ENCODE data around the gene TSHR.
"Not testable (repeated sequence)": the region's sequence is repeated elsewhere in the genome, so short reads cannot be mapped to it uniquely, and the experiment has no call there.

TSHR gene

DNA sequence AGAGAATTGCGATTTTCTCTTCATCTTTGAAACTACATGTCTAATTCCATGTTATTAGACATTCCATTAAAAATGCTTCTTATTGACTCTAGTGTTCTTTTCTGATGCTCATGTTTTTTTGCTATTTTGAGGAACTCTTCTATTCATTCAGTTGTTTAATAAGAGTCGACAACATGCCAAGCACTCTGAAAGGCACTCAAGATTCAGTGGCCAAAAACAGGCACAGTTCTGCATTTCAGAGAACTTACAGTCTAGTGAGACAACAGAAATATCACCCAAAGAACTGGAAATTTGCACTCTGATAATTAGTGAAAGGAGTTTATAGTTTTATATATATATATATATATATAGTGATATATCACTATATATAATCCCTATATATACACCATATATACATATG is 111.7 kb downstream of the TSHR start:
- no peak for DNase-seq

DNA sequence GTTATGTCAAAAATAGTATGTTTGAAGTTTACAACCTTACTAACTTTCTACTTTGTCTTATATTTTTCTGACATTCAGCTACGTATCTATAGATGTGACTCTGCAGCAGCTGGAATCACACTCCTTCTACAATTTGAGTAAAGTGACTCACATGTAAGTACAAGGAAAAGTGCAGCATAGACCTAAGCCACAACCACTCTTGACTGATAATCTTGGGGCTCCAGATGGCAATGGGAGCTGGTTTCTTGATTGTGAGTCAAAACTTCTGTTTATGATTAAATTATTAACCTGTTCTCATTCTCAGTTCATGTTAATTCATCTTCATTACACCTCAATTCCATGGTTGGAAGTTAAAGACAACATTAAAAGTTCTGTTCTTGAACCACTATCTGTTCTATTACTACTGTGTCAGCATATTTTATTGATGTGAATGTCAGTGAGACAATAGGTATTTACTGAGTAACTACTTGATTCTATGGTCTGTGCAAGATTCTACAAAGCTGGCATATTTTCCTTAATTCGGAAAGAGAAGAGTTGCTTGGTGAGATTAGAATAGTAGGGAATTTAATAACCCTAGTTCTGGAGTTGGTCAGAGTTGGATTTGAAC is 112.9 kb downstream of the TSHR start:
- DNase-seq, result no peak

DNA sequence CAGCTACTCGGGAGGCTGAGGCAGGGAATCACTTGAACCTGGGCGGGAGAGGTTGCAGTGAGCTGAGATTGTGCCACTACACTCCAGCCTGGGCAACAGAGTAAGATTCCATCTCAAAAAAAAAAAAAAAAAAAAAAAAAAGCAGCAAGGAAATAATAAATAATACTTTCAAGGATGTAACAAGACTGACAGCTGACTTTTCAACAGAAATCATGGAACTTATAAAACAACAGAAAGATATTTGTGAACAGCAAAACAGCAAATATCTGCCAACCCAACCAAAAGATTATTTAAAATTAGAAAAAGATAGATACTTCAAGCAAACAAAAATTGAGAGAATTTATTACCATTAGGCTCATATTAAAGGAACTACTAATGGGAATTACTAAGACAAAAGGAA is 115.1 kb downstream of the TSHR start:
- no peak for DNase-seq

DNA sequence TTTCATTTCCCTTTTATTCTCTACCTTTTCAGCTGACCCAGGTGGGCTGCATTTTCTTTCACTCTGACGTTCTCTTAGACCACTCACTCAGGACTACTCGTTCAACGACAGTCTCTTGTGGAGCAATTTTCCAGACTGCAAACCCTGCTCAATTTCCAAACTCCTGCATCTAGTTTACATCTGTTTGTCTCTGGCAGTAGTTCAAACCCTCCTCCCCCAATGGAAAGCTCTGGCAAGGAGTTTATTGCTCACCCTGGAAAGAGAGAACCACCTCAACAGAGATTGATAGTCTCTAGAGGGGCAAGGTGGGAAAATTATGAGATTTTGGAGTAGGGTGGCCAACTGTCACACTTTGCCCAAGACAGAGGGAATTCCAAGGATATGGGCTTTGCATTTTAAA is 130.2 kb downstream of the TSHR start:
- DNase-seq, result no peak

DNA sequence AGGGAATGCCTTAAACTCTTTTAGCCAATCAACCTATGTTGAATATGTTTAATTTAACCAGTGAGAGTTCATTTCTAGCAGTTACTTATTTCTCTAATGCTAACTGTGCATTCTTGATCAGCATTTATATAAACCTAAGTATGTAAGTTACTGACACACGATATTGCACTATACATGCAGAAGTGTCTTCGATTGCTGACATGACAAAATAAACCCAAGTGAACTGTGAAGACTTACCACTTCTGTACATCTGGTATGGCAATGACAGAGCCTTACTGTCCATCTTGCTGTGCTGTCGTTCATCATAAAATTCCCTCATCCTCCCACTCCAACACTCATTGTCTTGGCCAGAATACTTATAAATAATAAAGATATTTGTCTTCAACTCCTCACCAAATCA is 131.8 kb downstream of the TSHR start:
- no peak for DNase-seq

DNA sequence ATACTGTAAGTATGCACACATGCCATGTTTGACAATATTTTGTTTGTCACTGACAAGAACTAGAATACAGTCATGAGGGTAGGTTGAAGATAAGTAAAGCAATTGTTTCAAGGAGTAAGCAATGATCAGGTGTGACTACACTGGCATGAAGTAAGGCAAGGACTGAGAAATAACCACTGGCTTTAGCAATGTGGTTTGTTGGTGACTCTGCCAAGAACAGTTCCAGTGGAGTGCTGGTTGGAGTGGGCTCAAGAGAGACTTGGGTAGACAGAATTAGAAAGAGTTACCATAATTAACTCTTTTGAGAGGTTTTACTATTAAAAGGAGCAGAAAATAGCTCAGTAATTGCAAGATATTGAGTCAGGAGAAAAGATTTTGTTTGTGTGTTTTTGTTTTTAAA is 135.7 kb downstream of the TSHR start:
- no peak for DNase-seq

DNA sequence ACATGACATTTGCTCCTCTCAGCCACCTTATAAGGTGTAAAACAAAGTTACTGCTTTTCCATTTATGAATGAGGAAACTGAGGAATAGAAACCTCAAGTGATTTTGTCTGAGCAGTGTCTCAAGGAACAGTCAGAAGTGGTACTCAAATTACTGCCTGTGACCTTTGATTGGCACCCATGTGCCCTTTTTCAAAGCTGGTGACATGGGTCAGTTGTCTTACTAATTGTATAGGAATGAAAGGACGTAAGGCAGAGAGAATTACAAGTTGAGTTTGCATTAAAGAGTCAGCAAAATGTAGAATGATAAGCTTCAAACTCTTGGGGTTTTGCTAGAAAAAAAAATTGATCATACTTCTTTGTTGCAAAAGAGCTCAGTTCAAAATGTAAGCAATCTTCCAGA is 136.2 kb downstream of the TSHR start:
- DNase-seq, result no peak

DNA sequence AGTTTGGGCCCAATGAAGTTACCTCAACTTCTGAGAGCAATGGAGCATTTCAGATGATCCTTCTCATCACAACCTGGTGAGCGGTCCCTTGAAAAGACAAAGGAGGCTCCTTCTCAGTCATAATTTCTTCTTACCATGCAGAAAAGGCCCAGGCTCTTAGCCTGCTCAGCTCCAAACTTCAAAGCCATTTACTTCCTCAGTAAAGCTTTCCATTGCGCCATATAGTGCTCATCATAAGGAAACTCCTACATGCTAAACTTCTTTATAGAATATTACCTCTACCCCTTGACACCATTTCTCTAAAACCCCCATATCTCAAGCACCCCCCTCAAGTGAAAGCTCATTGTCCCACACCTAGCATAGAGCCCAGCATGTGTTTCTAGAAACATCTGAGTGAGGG is 138.2 kb downstream of the TSHR start:
- DNase-seq, result no peak

DNA sequence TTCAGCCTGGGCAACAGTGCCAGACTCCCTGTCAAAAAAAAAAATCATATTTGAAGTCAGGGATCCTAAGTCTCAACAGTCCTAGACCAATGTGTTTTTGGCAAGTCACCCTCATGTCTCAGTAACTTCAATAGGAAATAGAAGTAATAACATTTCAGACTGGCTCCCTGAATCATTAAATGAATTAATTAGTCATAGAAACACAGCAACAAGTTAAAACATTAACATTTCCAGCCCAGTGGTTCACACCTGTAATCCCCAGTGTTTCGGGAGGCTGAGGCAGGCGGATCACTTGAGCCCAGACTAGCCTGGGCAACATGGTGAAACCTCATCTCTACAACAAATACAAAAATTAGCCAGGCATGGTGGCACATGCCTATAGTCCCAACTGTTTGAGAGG is 140.1 kb downstream of the TSHR start:
- no peak for DNase-seq

DNA sequence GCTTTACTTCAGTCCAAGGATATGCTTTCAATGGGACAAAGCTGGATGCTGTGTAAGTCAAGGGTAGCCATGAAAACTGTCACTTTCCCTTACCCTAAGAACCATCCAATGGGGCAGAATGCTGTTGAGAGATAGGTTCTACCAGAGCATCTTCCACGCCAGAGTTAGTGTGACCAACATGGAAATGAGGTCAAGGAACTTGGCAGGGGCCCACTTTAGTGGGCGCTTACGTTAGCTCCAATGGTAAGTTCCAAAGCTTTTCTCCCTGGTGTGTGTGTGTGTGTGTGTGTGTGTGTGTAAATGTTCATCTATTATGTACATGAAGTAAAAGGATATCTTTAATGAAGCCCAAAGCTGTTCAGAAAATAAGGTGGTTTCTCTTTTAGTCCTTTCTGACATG is 141.2 kb downstream of the TSHR start:
- no peak for DNase-seq

DNA sequence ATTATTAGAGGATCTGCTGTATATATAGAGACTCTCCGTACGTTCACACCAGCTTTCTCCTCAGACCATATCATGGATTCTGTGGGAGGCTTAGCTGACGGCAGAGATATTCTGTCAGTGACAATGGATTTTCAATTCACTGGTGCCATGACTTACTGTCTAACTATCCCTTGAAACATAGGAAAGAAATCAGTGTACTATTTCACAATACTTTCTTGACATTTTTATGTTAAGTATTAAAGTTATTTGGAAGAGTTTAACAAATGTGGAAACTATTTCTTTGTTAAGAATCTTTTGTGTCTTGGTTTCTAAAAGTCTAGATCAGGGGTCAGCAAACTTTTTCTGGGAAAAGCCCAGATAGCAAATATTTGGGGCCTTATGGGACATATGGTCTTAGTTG is 146.8 kb downstream of the TSHR start:
- no peak for DNase-seq

DNA sequence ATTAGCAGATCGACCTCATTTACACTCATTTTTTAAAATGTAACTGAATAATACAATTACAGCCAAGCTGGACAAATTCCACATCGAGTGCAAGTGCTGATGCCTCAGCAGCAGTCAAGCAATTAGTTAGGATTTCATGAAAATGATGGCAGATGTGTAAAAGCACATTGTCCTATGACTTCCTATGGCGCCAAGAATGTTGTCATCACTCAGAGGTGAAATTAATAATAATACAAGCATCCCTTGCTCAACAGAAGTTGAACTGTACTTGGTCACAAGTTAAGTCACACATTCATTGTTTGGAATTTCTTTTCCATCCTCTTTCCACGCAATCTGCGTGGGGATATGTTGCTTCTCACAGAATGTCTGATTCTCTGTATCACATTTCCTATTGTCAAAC is 148.0 kb downstream of the TSHR start:
- DNase-seq, result no peak

DNA sequence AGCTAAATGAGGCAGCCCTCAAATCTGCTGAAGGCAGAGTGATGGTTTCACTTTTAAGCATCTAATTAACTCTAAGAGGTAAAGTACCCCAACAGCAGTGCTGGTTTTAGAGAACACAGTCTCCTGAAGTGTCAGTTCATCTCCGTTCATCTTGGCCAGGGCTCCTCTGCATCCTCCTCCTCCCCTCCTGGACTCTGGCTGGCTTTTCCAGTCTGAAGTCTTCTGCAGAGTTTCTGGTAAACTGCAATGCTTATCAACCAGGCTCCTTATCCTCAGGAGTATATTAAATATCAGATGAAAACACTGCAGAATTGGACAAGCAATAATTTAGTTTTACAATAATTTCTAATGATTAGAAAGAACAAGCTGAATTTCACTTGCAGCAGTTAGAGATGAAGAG is 150.0 kb downstream of the TSHR start:
- DNase-seq, result no peak

DNA sequence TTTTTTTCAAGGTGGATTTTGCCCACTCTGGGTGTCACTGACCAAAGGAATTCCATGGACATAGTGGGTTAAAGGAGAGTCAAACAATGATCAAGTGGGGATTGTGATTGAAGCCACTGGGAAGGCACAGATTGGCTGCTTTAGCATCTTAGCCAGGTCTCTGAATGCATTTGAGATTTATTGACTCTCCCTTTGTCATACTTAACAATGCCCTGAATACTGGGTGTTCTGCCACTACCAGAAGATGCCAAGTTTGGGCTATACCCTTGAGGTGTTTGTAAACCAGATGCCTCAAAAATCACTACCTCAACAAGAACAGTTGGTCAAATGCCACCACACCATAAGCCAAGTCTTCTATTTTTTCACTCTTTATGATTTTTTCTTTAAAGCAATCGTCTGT is 150.5 kb downstream of the TSHR start:
- DNase-seq, result no peak

DNA sequence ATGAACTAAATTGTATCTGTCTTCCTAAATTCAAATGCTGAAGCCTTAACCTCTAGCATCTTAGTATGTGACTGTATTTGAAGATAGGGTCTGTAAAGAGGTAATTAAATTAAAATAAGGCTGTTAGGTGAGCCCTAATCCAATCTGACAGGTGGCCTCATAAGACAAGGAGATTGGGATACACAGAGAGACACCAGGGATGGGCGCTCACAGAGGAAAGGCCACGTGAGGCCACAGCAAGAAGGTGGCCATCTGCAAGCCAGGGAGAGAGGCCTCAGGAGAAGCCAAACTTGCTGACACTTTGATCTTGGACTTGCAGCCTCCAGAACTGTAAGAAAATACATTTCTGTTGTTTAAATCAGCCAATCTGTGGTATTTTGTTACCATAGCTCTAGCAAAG is 154.8 kb downstream of the TSHR start:
- DNase-seq, result no peak

DNA sequence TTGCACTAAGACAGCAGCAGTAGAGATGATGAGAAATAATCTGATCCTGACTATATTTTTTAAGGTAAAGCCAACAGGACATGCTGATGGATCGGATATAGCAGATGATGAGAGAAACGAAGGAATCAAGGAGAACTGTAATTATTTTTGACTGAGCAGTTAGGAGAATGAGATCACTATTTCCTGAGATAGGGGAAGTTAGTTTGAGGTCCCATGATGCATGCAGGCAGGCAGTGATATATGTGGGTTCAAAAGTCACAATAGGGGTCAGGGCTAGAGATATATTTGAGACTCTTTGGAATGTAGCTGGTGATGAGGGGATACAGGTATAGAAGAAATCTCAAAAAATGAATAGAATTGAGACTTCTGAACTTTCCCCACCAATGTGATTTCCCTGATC is 157.8 kb downstream of the TSHR start:
- no peak for DNase-seq

DNA sequence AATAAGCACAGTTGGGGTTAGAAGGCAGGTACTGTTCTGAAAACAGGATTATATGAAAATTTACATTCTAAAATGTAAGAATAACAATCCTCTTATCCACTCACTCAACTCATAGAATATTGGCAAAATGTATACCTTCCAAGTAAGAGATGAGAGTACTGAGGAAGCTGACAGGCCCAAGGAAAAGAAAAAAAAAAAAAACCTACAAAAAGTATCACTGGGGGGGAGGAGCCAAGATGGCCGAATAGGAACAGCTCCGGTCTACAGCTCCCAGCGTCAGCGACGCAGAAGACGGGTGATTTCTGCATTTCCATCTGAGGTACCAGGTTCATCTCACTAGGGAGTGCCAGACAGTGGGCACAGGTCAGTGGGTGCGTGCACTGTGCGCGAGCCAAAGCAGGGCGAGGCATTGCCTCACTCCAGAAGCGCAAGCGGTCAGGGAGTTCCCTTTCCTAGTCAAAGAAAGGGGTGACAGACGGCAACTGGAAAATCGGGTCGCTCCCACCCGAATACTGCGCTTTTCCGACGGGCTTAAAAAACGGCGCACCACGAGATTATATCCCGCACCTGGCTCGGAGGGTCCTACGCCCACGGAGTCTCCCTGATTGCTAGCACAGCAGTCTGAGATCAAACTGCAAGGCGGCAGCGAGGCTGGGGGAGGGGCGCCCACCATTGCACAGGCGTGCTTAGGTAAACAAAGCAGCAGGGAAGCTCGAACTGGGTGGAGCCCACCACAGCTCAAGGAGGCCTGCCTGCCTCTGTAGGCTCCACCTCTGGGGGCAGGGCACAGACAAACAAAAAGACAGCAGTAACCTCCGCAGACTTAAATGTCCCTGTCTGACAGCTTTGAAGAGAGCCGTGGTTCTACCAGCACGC is 158.8 kb downstream of the TSHR start:
- not testable (repeated sequence) for DNase-seq

DNA sequence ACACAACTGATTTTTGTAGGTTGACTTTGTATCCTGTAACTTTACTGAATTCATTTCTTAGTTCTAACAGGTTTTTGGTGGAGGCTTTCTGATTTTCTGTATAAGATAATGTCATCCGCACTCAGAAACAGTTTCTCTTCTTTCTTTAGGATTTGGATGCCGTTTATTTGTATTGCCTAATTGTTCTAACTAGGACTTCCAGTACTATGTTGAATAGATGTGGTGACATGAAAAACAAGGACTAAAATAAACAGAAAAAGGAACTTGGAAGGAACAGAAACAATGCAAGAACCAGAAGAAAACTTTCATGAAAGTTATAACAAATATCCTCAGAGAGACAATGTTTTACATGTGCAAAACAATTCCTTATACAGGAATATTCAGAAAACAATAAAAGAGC is 165.1 kb downstream of the TSHR start:
- no peak for DNase-seq

DNA sequence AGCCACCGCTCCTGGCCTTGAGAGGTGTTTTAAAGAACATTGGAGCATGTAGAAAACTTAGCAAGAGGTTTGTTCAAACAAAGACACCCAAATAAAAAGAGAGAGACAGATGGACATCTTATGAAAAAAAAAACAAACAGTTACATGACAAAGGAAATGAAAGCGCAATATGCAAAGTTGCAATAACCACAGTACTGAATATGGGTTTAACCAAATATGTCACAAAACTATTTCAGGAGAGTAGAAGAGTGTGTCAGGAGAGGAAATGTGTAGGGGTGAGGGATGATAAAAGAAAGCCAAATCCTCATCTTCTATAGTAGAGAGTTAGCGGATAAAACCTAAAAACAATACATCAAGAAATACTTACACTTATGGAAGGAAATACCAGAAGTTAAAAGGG is 166.9 kb downstream of the TSHR start:
- no peak for DNase-seq

DNA sequence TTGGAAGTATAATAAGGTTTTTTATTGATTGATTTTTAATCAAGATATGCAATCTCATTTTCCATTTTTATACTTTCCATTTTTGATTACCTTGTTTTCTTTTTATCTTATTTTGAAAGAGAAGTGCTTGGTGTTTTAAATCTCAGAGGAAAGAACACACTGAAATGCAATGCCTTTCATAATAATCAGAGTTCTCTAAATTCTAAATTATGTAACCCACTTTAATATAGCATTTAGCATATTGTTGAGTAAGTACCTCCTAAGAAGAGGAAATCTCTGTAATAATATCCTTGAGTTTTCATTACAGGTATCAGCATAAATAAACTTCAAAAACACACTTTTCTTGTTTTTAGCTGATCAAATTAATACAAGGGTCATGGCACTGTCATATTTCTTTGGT is 168.4 kb downstream of the TSHR start:
- DNase-seq, result no peak

DNA sequence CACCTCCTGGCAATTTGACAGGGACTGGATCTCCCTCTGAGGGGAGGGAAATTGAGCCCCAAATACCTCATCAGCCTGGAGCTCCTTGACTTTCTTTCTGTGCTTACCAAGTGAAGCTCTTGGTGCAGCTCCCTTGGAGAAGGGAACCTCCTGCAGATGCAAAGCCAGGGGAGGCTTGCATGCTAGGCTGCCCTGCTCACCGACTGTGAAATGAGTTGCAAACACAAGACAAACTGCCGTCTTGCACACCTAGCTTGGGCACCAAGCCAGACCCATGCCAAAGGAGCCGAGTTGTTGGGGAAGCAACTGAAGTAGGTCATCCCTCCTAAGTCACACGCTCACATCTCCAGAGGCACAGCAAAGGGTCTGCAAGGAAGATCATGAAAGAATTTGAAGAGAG is 170.1 kb downstream of the TSHR start:
- no peak for DNase-seq

DNA sequence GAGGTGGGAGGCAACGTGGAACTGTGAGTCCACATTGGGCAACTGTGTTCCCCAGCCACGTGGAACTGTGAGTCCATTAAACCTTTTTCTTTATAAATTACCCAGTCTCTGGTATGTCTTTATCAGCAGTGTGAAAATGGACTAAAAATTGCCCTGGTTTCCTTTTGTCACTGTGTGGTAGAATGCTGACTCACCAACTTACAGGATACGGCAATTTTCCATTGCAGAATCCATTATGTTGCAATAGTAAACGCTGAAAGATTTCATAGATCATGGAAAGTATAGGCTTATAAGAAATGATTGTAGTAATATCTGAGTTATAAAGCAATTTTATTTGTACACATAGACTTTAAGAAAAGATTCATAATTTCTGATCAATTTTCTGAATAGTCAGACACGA is 172.4 kb downstream of the TSHR start:
- no peak for DNase-seq

DNA sequence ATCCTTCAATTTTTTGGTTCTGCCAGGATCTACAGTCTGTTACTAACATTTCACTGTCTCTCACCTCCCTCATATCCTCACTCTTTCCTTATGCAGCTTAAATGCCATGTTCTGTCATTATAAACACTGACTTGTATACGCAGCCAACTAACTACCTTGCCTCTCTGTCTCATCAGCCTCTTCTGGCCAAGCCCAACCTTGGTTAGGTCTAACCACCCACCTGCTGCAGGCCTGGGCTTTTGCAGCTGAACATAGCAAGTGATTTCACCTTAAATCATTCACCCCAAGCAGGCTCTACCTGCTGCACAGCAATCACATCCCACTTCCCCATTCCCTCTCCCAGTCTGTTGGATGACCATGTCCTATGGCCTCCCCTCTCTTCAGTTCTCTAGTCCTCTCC is 173.8 kb downstream of the TSHR start:
- DNase-seq, result no peak

Measured in anterior cingulate cortex (tissue), 58 donors.